GM12878 (cell line): Measurements from ENCODE around the gene TBATA. TPM values are rescaled to one million over a fixed set of nuclear protein-coding genes. Genes with fewer than 3 reads are reported as not detected.

Source experiments
- ATAC-seq: fragments of 200-7000 bp; cut with Tn5 transposase; 3 replicates; pipeline ENCODE4 v1.9.1; 2020; ENCODE audit warnings: mild to moderate bottlenecking, moderate library complexity
- BruUV-seq: library from RNA; stranded (reverse); fragments of 400-500 nt; replicated peaks from 2 replicates; lab custom pipeline; 2021; lab: Mats Ljungman, UMichigan
- CTCF ChIA-PET: fragments of 300-600 bp; sonication (Branson Sonifier 250); formaldehyde crosslinking; extraction: SDS; loops from one replicate; lab custom pipeline; 2021; ENCODE audit warnings: inconsistent platforms; lab: Yijun Ruan, JAX
- POLR2A ChIA-PET: fragments of 350-600 bp; formaldehyde crosslinking; extraction: SDS; loops from one replicate; lab custom pipeline; 2021; ENCODE audit warnings: inconsistent platforms; lab: Charles Lee
- RAD21 ChIA-PET: fragments of 300-600 bp; sonication (Branson Sonifier 250); formaldehyde crosslinking; loops from one replicate; lab custom pipeline; 2023; ENCODE audit warnings: antibody characterized with exemption; ENCODE audit not compliant: unreplicated experiment; lab: Charles Lee
- SMC1A ChIA-PET: fragments of 300-600 bp; sonication (Branson Sonifier 250); formaldehyde crosslinking; loops from one replicate; lab custom pipeline; 2023; ENCODE audit not compliant: unreplicated experiment, uncharacterized antibody; lab: Charles Lee
- DNase-seq: peaks from one replicate; pipeline ENCODE4 v3.0.0-alpha.2; 2011; ENCODE audit warnings: low read depth, low spot score
- FAIRE-seq: peaks from 3 replicates; lab custom pipeline; 2011; peaks lifted over from hg19 to GRCh38; lab: Jason Lieb, UNC
- H2AFZ ChIP-seq: 2 replicates; pipeline ENCODE4 v1.6.0; 2011; ENCODE audit warnings: low read depth, low read length, control low read depth; ENCODE audit not compliant: control insufficient read depth
- H3K27ac ChIP-seq: 2 replicates; pipeline ENCODE4 v1.5.1; 2011; ENCODE audit warnings: control low read depth; ENCODE audit not compliant: control insufficient read depth, insufficient read depth
- H3K27me3 ChIP-seq, 2 experiments: replicated peaks in 1 of 2; 2 replicates each; pipeline versions ENCODE4 v1.6.0 to v1.6.1; 2011; ENCODE audit warnings: low read length in 1 of 2; ENCODE audit not compliant: control insufficient read depth in 2 of 2, insufficient read depth in 2 of 2
- H3K36me3 ChIP-seq, 2 experiments: 2 replicates each; pipeline ENCODE4 v1.5.1; 2011; ENCODE audit warnings: low read length in 1 of 2; ENCODE audit not compliant: control insufficient read depth in 2 of 2, insufficient read depth in 2 of 2
- H3K4me1 ChIP-seq: 2 replicates; pipeline ENCODE4 v1.6.1; 2011; ENCODE audit warnings: mild to moderate bottlenecking, low read length, moderate library complexity, mixed read lengths; ENCODE audit not compliant: control insufficient read depth, insufficient read depth
- H3K4me2 ChIP-seq: 2 replicates; pipeline ENCODE4 v1.6.0; 2011; ENCODE audit warnings: control low read depth; ENCODE audit not compliant: control insufficient read depth, insufficient read depth
- H3K4me3 ChIP-seq: fragments of 200-600 bp; sonication (generic); 2 replicates; pipeline ENCODE4 v1.5.1; 2016
- H3K79me2 ChIP-seq: 2 replicates; pipeline ENCODE4 v1.6.0; 2011; ENCODE audit warnings: low read length; ENCODE audit not compliant: control insufficient read depth, insufficient read depth
- H3K9ac ChIP-seq: 2 replicates; pipeline ENCODE4 v1.8.0; 2011; ENCODE audit warnings: low read length, control low read depth, mixed read lengths; ENCODE audit not compliant: control insufficient read depth, insufficient read depth
- H3K9me3 ChIP-seq: replicated peaks from 3 replicates; pipeline ENCODE4 v1.5.1; 2011; ENCODE audit warnings: mild to moderate bottlenecking, low read length; ENCODE audit not compliant: control insufficient read depth, insufficient read depth
- H4K20me1 ChIP-seq: 2 replicates; pipeline ENCODE4 v1.6.0; 2011; ENCODE audit not compliant: control insufficient read depth, insufficient read depth
- ASH2L ChIP-seq: fragments of 300-600, 200-600 bp; sonication (generic); IDR thresholded peaks from 2 replicates; pipeline ENCODE4 v1.6.1; 2017; ENCODE audit warnings: low read depth, mild to moderate bottlenecking, borderline replicate concordance
- CBX5 ChIP-seq: sonication (generic); IDR thresholded peaks from 2 replicates; pipeline ENCODE4 v1.6.1; 2016; ENCODE audit warnings: low read depth, moderate library complexity, mild to moderate bottlenecking, inconsistent platforms
- EZH2 ChIP-seq: IDR thresholded peaks from 2 replicates; pipeline ENCODE4 v1.6.1; 2012; ENCODE audit warnings: low read depth, mild to moderate bottlenecking, control low read depth, inconsistent platforms, low read length, borderline replicate concordance; ENCODE audit not compliant: control insufficient read depth
- LARP7 ChIP-seq: fragments of 450-650 bp; IDR thresholded peaks from 2 replicates; pipeline ENCODE4 v1.6.1; 2017; ENCODE audit warnings: mild to moderate bottlenecking
- MEF2B ChIP-seq: fragments of 450-650 bp; IDR thresholded peaks from 2 replicates; pipeline ENCODE4 v1.6.1; 2018; ENCODE audit warnings: mild to moderate bottlenecking, moderate library complexity; ENCODE audit not compliant: partially characterized antibody, poor library complexity, severe bottlenecking
- MTA3 ChIP-seq: IDR thresholded peaks from 2 replicates; pipeline ENCODE4 v1.6.1; 2012; ENCODE audit warnings: low read length, inconsistent platforms, borderline replicate concordance
- MYB ChIP-seq: fragments of 150-350 bp; IDR thresholded peaks from 2 replicates; pipeline ENCODE4 v1.6.1; 2014; ENCODE audit warnings: mild to moderate bottlenecking, low read depth, low read length, borderline replicate concordance
- NFIC ChIP-seq: IDR thresholded peaks from 2 replicates; pipeline ENCODE4 v1.6.1; 2012; ENCODE audit warnings: low read depth, mild to moderate bottlenecking, inconsistent platforms, low read length, moderate library complexity
- NFXL1 ChIP-seq: fragments of 450-650 bp; IDR thresholded peaks from 2 replicates; pipeline ENCODE4 v1.6.1; 2017; ENCODE audit warnings: antibody characterized with exemption, mild to moderate bottlenecking, borderline replicate concordance
- NR2C2 ChIP-seq: IDR thresholded peaks from 2 replicates; pipeline ENCODE4 v1.6.1; 2011; ENCODE audit warnings: borderline replicate concordance, low read depth; ENCODE audit not compliant: control insufficient read depth, insufficient read length
- PML ChIP-seq: IDR thresholded peaks from 2 replicates; pipeline ENCODE4 v1.6.1; 2012; ENCODE audit warnings: low read length, inconsistent platforms
- RUNX3 ChIP-seq: IDR thresholded peaks from 2 replicates; pipeline ENCODE4 v1.6.1; 2012; ENCODE audit warnings: low read length, inconsistent platforms
- SIN3A ChIP-seq: IDR thresholded peaks from 2 replicates; pipeline ENCODE4 v1.6.1; 2012; ENCODE audit warnings: low read depth, low read length, improper control_type of control experiment
- TCF12 ChIP-seq: IDR thresholded peaks from 2 replicates; pipeline ENCODE4 v1.6.1; 2011; ENCODE audit warnings: low read depth, mild to moderate bottlenecking, low read length
- USF1 ChIP-seq: IDR thresholded peaks from 2 replicates; pipeline ENCODE4 v1.6.1; 2011; ENCODE audit warnings: borderline replicate concordance, low read depth, mild to moderate bottlenecking, moderate library complexity, mixed read lengths, low read length; ENCODE audit not compliant: insufficient read depth; ENCODE audit errors: extremely low read length
- YBX1 ChIP-seq: fragments of 450-650 bp; IDR thresholded peaks from 2 replicates; pipeline ENCODE4 v1.6.1; 2016; ENCODE audit warnings: antibody characterized with exemption
- YY1 ChIP-seq: IDR thresholded peaks from 2 replicates; pipeline ENCODE4 v1.6.1; 2011; ENCODE audit warnings: low read depth, mild to moderate bottlenecking, low read length
- WGBS: methylation state at CpG from one replicate; pipeline ENCODE4 v1.1.6; 2016; ENCODE audit warnings: low lambda C conversion rate; ENCODE audit not compliant: insufficient replicate concordance, insufficient coverage; ENCODE audit errors: missing lambda C conversion rate; 5-methylcytosine and 5-hydroxymethylcytosine counted together
- in situ Hi-C: fragments of 300-500 bp; cut with MboI; formaldehyde crosslinking; loops from 9 replicates; pipeline ENCODE4 v1.14.3; 2018; ENCODE audit warnings: mixed read lengths
- intact Hi-C: fragments of 100-400 bp; cut with micrococcal nuclease; formaldehyde crosslinking; loops from one replicate; pipeline ENCODE4 v1.14.2; 2022; ENCODE audit not compliant: unreplicated experiment
- polyA plus RNA-seq, 11 experiments: library from polyadenylated mRNA; depleted of rRNA in 4 of 11; unstranded in 6 of 11; stranded (reverse) in 5 of 11; fragments of >200 nt; fragmentation: Nextera tagmentation in 4 of 11; fragmentation: Illumina TruSeq in 1 of 11; extraction: Ambion mirVana in 4 of 11; extraction: Trizol in 1 of 11; gene quantifications; 1 replicate in 1 of 11; 2 replicates in 10 of 11; pipeline versions ENCODE4 v1.2.1 to v1.2.3, GENCODE V29; 2011 to 2016; ENCODE audit warnings: inconsistent platforms in 2 of 11, missing spikeins in 2 of 11, low read depth in 1 of 11
- total RNA-seq, 4 experiments: library from RNA; depleted of rRNA in 3 of 4; stranded (reverse); fragments of >200 nt in 3 of 4; fragmentation: Illumina TruSeq in 1 of 4; extraction: Trizol in 1 of 4; gene quantifications; 2 replicates each; pipeline versions ENCODE4 v1.2.1 to v1.2.3, GENCODE V29; 2013 to 2021
- TF ChIP-seq, protein P1 (sequence below): IDR thresholded peaks from 2 replicates; pipeline ENCODE4 v1.6.1; 2011; ENCODE audit warnings: low read depth, low read length, improper control_type of control experiment, borderline replicate concordance

The TBATA gene
- total and polyA plus RNA-seq, 10 of the 15 experiments (the other 5 are each of a cell fraction or from before 2014, with no cell fraction given): not detected

- no peaks in the 10 kb centered on the region for H3K79me2 ChIP-seq
- SMC1A ChIA-PET: no interaction called here
- FAIRE-seq: no peak
- no peak overlapping the region for H3K4me3 ChIP-seq
- no peaks in the 10 kb centered on the region for H4K20me1 ChIP-seq
- in situ Hi-C loops: no loop called here
- no peaks in the 10 kb centered on the region for H3K4me1 ChIP-seq
- H2AFZ ChIP-seq: no peak overlapping the region
- H3K9me3 ChIP-seq: no peaks in the 10 kb centered on the region
- CTCF ChIA-PET: no interaction called here
- RAD21 ChIA-PET: no interaction called here
- POLR2A ChIA-PET: no interaction called here
- no peaks in the 10 kb centered on the region for H3K36me3 ChIP-seq
- H3K9ac ChIP-seq: no peak overlapping the region
- H3K27me3 ChIP-seq: no peaks in the 10 kb centered on the region; a peak in 2 of 4 replicates
- no peak for ATAC-seq
- WGBS: 42% methylated on average over 4 of the region's 4 CpGs
- TF ChIP-seq LARP7 (no peak), MTA3 (no peak), ASH2L (no peak), YBX1 (no peak), SIN3A (no peak), USF1 (no peak), TCF12 (no peak), EZH2 (no peak), MEF2B (no peak), NR2C2 (no peak), CBX5 (no peak), MYB (no peak), RUNX3 (no peak), PML (no peak), YY1 (no peak), NFXL1 (no peak), NFIC (no peak)
- TF ChIP-seq, protein P1, sequence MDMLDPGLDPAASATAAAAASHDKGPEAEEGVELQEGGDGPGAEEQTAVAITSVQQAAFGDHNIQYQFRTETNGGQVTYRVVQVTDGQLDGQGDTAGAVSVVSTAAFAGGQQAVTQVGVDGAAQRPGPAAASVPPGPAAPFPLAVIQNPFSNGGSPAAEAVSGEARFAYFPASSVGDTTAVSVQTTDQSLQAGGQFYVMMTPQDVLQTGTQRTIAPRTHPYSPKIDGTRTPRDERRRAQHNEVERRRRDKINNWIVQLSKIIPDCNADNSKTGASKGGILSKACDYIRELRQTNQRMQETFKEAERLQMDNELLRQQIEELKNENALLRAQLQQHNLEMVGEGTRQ: no peak
- TF ChIP-seq, all 136 proteins: peak for 0
- no peak for DNase-seq
- no peak overlapping the region for H3K27ac ChIP-seq
- no peak overlapping the region for H3K4me2 ChIP-seq
- BruUV-seq: no TSS peak
- intact Hi-C loops: no loop called here
Measured at GRCh38 chr10:70772627-70773026, 12.6 kb downstream of the TBATA start.
